Tibial nerve (tissue), 3 donors: Measurements from ENCODE around the gene SLC36A2.

Source experiments
- POLR2A ChIP-seq, 2 donors: fragments of 450-650 bp; IDR thresholded peaks; one replicate each; pipeline ENCODE4 v1.6.1; 2017; ENCODE audit warnings: antibody characterized with exemption in 2 of 2, mild to moderate bottlenecking in 2 of 2, moderate library complexity in 2 of 2
- TF ChIP-seq, protein P1 (sequence below), 5 experiments: fragments of 200-600 bp in 3 of 5; fragments of 450-650 bp in 2 of 5; sonication (generic) in 3 of 5; IDR thresholded peaks; one replicate each; pipeline ENCODE4 v1.5.1; 2016 to 2019; ENCODE audit warnings: antibody characterized with exemption in 5 of 5, mild to moderate bottlenecking in 3 of 5, moderate library complexity in 2 of 5

DNA sequence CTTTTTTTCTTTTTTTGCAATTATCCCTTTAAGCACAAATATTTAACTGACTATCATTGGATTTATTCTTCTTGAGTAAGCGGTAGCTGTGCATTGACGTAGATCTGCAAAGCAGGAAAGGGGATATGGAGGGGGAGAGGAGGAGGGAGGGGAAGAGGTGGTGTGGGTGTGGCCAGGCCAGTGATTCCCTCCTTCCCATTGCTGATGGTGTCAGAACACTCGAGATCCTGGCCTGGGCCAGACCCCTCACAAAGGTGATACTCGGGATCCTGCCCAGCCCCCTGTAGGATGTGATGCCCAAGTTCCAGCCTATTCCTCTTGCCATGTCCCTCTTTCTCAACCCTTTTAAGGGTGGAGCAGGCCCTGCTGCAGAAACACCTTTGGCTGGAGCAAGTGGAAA is 53.7 kb downstream of the SLC36A2 start:
- TF ChIP-seq, protein P1, sequence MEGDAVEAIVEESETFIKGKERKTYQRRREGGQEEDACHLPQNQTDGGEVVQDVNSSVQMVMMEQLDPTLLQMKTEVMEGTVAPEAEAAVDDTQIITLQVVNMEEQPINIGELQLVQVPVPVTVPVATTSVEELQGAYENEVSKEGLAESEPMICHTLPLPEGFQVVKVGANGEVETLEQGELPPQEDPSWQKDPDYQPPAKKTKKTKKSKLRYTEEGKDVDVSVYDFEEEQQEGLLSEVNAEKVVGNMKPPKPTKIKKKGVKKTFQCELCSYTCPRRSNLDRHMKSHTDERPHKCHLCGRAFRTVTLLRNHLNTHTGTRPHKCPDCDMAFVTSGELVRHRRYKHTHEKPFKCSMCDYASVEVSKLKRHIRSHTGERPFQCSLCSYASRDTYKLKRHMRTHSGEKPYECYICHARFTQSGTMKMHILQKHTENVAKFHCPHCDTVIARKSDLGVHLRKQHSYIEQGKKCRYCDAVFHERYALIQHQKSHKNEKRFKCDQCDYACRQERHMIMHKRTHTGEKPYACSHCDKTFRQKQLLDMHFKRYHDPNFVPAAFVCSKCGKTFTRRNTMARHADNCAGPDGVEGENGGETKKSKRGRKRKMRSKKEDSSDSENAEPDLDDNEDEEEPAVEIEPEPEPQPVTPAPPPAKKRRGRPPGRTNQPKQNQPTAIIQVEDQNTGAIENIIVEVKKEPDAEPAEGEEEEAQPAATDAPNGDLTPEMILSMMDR (IDR thresholded peaks at IDR 0.05), result no peak
- no peak for TF ChIP-seq POLR2A (IDR thresholded peaks at IDR 0.05)
